Measurements from ENCODE around the gene DLG1. TPM values are rescaled to one million over a fixed set of nuclear protein-coding genes. Genes with fewer than 3 reads are reported as not detected.

The DLG1 gene
- total and polyA plus RNA-seq, 2 of the 4 experiments (the other 2 are of a cell fraction): 21.2 to 57.7 TPM

DNA sequence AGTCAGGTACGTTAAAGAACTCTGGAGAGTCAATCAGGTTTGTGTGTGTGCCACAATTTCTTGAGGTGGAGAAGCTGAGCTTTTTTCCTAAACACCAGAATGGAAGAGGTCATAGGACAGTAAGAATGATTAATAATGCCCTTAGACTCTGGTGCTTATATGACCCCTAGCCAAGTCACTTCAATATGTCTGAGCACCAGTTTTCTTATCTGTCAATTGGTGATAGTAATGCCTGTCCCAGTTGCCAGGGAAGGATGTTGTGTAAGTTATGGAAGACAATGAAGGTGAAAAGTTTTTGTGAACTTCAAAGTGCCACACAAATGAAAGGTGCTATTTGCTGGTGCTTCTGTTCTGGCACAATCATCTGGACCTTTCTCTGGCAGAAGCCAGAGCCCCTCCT is 22.2 kb upstream of the DLG1 start:
- H4K20me1 ChIP-seq (ENCODE audit: insufficient read depth, low read length): no peaks in the 10 kb centered on the region
- H2BK20ac ChIP-seq (ENCODE audit: low read depth, low read length): no peak overlapping the region
- no peak overlapping the region for H3K4me3 ChIP-seq (ENCODE audit: insufficient read depth, low read depth, low read length)
- no CpG with 5 or more reads among the region's 1 CpG for WGBS, 2 experiments (ENCODE audit: extremely low coverage in 2 of 2, insufficient read length in 1 of 2)
- no peak overlapping the region for H3K18ac ChIP-seq (ENCODE audit: low read depth, low read length)
- no peaks in the 10 kb centered on the region; the same call in 1 of the 2 replicates for H3K9me3 ChIP-seq (ENCODE audit: control insufficient read depth, insufficient read depth, low read length)
- TF ChIP-seq CEBPB (IDR thresholded peaks at IDR 0.05; ENCODE audit: low read depth, low read length) (no peak), POLR2A (IDR thresholded peaks at IDR 0.05; ENCODE audit: low read depth, low read length) (no peak), RAD21 (IDR thresholded peaks at IDR 0.05; ENCODE audit: low read length) (no peak), CHD1 (IDR thresholded peaks at IDR 0.05; ENCODE audit: low read depth, low read length) (no peak), FOS (IDR thresholded peaks at IDR 0.05; ENCODE audit: low read depth, low read length) (no peak), BHLHE40 (IDR thresholded peaks at IDR 0.05; ENCODE audit: low read depth, low read length) (no peak), RFX5 (IDR thresholded peaks at IDR 0.05; ENCODE audit: low read depth, low read length) (no peak), NFE2L2 (IDR thresholded peaks at IDR 0.05; ENCODE audit: low read depth, low read length) (no peak), MAZ (IDR thresholded peaks at IDR 0.05; ENCODE audit: borderline replicate concordance, low read depth, low read length) (no peak), SMC3 (IDR thresholded peaks at IDR 0.05; ENCODE audit: low read depth, low read length) (no peak), MXI1 (IDR thresholded peaks at IDR 0.05; ENCODE audit: borderline replicate concordance, low read depth, low read length) (no peak), MAFK (IDR thresholded peaks at IDR 0.05; ENCODE audit: low read depth, low read length) (no peak), RCOR1 (IDR thresholded peaks at IDR 0.05; ENCODE audit: insufficient replicate concordance, low read length) (no peak)
- TF ChIP-seq, protein P1, sequence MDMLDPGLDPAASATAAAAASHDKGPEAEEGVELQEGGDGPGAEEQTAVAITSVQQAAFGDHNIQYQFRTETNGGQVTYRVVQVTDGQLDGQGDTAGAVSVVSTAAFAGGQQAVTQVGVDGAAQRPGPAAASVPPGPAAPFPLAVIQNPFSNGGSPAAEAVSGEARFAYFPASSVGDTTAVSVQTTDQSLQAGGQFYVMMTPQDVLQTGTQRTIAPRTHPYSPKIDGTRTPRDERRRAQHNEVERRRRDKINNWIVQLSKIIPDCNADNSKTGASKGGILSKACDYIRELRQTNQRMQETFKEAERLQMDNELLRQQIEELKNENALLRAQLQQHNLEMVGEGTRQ (IDR thresholded peaks at IDR 0.05; ENCODE audit: low read depth, low read length): no peak
- TF ChIP-seq, protein P2, sequence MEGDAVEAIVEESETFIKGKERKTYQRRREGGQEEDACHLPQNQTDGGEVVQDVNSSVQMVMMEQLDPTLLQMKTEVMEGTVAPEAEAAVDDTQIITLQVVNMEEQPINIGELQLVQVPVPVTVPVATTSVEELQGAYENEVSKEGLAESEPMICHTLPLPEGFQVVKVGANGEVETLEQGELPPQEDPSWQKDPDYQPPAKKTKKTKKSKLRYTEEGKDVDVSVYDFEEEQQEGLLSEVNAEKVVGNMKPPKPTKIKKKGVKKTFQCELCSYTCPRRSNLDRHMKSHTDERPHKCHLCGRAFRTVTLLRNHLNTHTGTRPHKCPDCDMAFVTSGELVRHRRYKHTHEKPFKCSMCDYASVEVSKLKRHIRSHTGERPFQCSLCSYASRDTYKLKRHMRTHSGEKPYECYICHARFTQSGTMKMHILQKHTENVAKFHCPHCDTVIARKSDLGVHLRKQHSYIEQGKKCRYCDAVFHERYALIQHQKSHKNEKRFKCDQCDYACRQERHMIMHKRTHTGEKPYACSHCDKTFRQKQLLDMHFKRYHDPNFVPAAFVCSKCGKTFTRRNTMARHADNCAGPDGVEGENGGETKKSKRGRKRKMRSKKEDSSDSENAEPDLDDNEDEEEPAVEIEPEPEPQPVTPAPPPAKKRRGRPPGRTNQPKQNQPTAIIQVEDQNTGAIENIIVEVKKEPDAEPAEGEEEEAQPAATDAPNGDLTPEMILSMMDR (conservative IDR thresholded peaks at IDR 0.05; ENCODE audit: low read depth, low read length): no peak
- TF ChIP-seq, protein P3, sequence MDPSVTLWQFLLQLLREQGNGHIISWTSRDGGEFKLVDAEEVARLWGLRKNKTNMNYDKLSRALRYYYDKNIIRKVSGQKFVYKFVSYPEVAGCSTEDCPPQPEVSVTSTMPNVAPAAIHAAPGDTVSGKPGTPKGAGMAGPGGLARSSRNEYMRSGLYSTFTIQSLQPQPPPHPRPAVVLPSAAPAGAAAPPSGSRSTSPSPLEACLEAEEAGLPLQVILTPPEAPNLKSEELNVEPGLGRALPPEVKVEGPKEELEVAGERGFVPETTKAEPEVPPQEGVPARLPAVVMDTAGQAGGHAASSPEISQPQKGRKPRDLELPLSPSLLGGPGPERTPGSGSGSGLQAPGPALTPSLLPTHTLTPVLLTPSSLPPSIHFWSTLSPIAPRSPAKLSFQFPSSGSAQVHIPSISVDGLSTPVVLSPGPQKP (IDR thresholded peaks at IDR 0.05; ENCODE audit: borderline replicate concordance, low read depth, low read length): no peak
- H3K9me1 ChIP-seq (ENCODE audit: insufficient read depth, low read length): no peaks in the 10 kb centered on the region
- H3K4me2 ChIP-seq (ENCODE audit: low read depth, low read length): no peak overlapping the region
- no TSS peak for BruUV-seq (replicated peaks)
- H4K91ac ChIP-seq (ENCODE audit: insufficient read depth, low read depth, low read length): no peak overlapping the region
- no peak overlapping the region for H2BK15ac ChIP-seq (ENCODE audit: low read depth, low read length)
- H3K4me1 ChIP-seq (ENCODE audit: control insufficient read depth, insufficient read depth, low read length): peaks cover 4% of the 10 kb centered on the region
- dilution Hi-C loops (cut with HindIII; ENCODE audit: low sequenced_read_pairs, unreplicated experiment) (no loop called here), intact Hi-C loops (cut with micrococcal nuclease) (no loop called here), in situ Hi-C loops (cut with MboI; ENCODE audit: low sequenced_read_pairs) (no loop called here)
- ChIA-PET CTCF (no interaction called here), POLR2A (ENCODE audit: unreplicated experiment) (no interaction called here)
- DNase-seq (no peak), ATAC-seq (ENCODE audit: low read depth) (no peak)
- H3K36me3 ChIP-seq (ENCODE audit: control insufficient read depth, insufficient read depth, low read length): no peaks in the 10 kb centered on the region
- H3K9ac ChIP-seq (ENCODE audit: low read depth, low read length): no peak overlapping the region
- H3K56ac ChIP-seq (ENCODE audit: extremely low read depth, insufficient read depth, low read length): no peak overlapping the region
- no peak overlapping the region for H2AFZ ChIP-seq (replicated peaks; ENCODE audit: low read length, poor library complexity)
- no peak overlapping the region for H3K14ac ChIP-seq (replicated peaks; ENCODE audit: low read depth, low read length)
- no peak overlapping the region for H2BK5ac ChIP-seq (ENCODE audit: low read depth, low read length, poor library complexity, severe bottlenecking)
- H3K23ac ChIP-seq (ENCODE audit: low read depth, low read length): no peak overlapping the region
- no peak overlapping the region for H4K8ac ChIP-seq (ENCODE audit: low read depth in 2 of 2, low read length in 2 of 2)
- no peak overlapping the region for H2AK9ac ChIP-seq (replicated peaks; ENCODE audit: low read depth, low read length, poor library complexity)
- H4K5ac ChIP-seq (ENCODE audit: low read depth, low read length): no peak overlapping the region
- no peaks in the 10 kb centered on the region for H3K79me1 ChIP-seq (ENCODE audit: low read depth in 1 of 2, low read length in 2 of 2)
- H3K4ac ChIP-seq (ENCODE audit: low read depth, low read length): no peak overlapping the region
- no peak overlapping the region for H2AK5ac ChIP-seq (ENCODE audit: low read depth, low read length)
- no peaks in the 10 kb centered on the region for H3K27me3 ChIP-seq (ENCODE audit: control insufficient read depth, insufficient read depth, low read length)
- no peak overlapping the region for H2BK120ac ChIP-seq (ENCODE audit: low read depth, low read length)
- H3K27ac ChIP-seq (ENCODE audit: insufficient read depth, low read length): no peak overlapping the region

All from IMR-90 (cell line).